Endodermal cell (in vitro differentiated cells): Measurements from ENCODE around the gene USH1G. TPM values are rescaled to one million over a fixed set of nuclear protein-coding genes. Genes with fewer than 3 reads are reported as not detected.

ENCODE experiments used
- DNase-seq: peaks from one replicate; pipeline ENCODE4 v3.0.0-alpha.2; 2017
- H3K27ac ChIP-seq: 2 replicates; pipeline ENCODE4 v1.5.1; 2013; ENCODE audit warnings: mild to moderate bottlenecking, low read depth, low read length, moderate library complexity
- H3K27me3 ChIP-seq: 2 replicates; pipeline ENCODE4 v1.6.1; 2013; ENCODE audit warnings: mild to moderate bottlenecking, low read length, moderate library complexity; ENCODE audit not compliant: insufficient read depth, control insufficient read depth, poor library complexity, severe bottlenecking
- H3K36me3 ChIP-seq: 2 replicates; pipeline ENCODE4 v1.7.0; 2013; ENCODE audit warnings: mild to moderate bottlenecking, low read length, moderate library complexity; ENCODE audit not compliant: control insufficient read depth, insufficient read depth
- H3K4me1 ChIP-seq: one replicate; pipeline ENCODE4 v1.7.0; 2013; ENCODE audit warnings: low read length; ENCODE audit not compliant: control insufficient read depth, insufficient read depth
- H3K4me3 ChIP-seq: 2 replicates; pipeline ENCODE4 v1.5.1; 2013; ENCODE audit warnings: mild to moderate bottlenecking, low read length, moderate library complexity
- H3K9ac ChIP-seq: 2 replicates; pipeline ENCODE4 v1.6.1; 2013; ENCODE audit warnings: mild to moderate bottlenecking, low read length, moderate library complexity; ENCODE audit not compliant: poor library complexity, severe bottlenecking; ENCODE audit errors: extremely low read depth
- H3K9me3 ChIP-seq: 2 replicates; pipeline ENCODE4 v1.6.1; 2013; ENCODE audit warnings: mild to moderate bottlenecking, low read length, moderate library complexity; ENCODE audit not compliant: control insufficient read depth
- H3K27ac Mint-ChIP-seq: 2 replicates; pipeline ENCODE4 v1.8.0; 2020; ENCODE audit warnings: mixed read lengths
- H3K27me3 Mint-ChIP-seq: 2 replicates; pipeline ENCODE4 v1.8.0; 2021; ENCODE audit warnings: mild to moderate bottlenecking, mixed read lengths; ENCODE audit not compliant: insufficient read depth
- H3K36me3 Mint-ChIP-seq: 2 replicates; pipeline ENCODE4 v1.8.0; 2020; ENCODE audit warnings: low read depth, mixed read lengths
- H3K4me1 Mint-ChIP-seq: 2 replicates; pipeline ENCODE4 v1.8.0; 2020; ENCODE audit warnings: mixed read lengths
- H3K4me3 Mint-ChIP-seq: 2 replicates; pipeline ENCODE4 v1.8.0; 2020; ENCODE audit warnings: mild to moderate bottlenecking, moderate library complexity, mixed read lengths
- H3K9me3 Mint-ChIP-seq: 2 replicates; pipeline ENCODE4 v1.8.0; 2020; ENCODE audit warnings: mild to moderate bottlenecking, mixed read lengths
- WGBS, 2 experiments: methylation state at CpG; one replicate each; pipeline versions ENCODE4 v1.1.5 to v1.1.7; 2013; ENCODE audit warnings: missing lambda C conversion rate in 2 of 2, mixed read lengths in 1 of 2; ENCODE audit not compliant: insufficient coverage in 1 of 2, insufficient read length in 1 of 2; 5-methylcytosine and 5-hydroxymethylcytosine counted together
- total RNA-seq, 2 donors: library from RNA; stranded (reverse); fragmentation: NEBNext Ultra II Directional in 1 of 2; extraction: Animal tissue kit (Norgen Biotek cat#: 25700) in 1 of 2; gene quantifications; 2 replicates in 1 of 2; 3 replicates in 1 of 2; pipeline ENCODE4 v1.2.1, GENCODE V29; 2021
- TF ChIP-seq, protein P1 (sequence below): fragments of 200-600 bp; sonication (generic); conservative IDR thresholded peaks from 2 replicates; pipeline ENCODE4 v1.5.0; 2021; ENCODE audit warnings: antibody characterized with exemption, mild to moderate bottlenecking

Gene USH1G
- total RNA-seq, 2 donors from 2014 or later: 0.11 to 0.13 TPM

GRCh38 chr17:74900208-74900607 is 22.8 kb downstream of the USH1G start:
- DNase-seq: no peak
- H3K4me3 ChIP-seq: no peak overlapping the region
- no peak overlapping the region for H3K9ac ChIP-seq
- H3K4me1 ChIP-seq: no peaks in the 10 kb centered on the region
- no peak overlapping the region for H3K4me3 Mint-ChIP-seq
- H3K36me3 ChIP-seq: no peaks in the 10 kb centered on the region
- H3K9me3 ChIP-seq: no peaks in the 10 kb centered on the region
- H3K9me3 Mint-ChIP-seq: no peaks in the 10 kb centered on the region
- WGBS, 2 experiments: 94% methylated on average over 6 to 8 of the region's 8 CpGs
- no peaks in the 10 kb centered on the region for H3K36me3 Mint-ChIP-seq
- H3K27me3 Mint-ChIP-seq: peaks cover 38% of the 10 kb centered on the region
- TF ChIP-seq, protein P1, sequence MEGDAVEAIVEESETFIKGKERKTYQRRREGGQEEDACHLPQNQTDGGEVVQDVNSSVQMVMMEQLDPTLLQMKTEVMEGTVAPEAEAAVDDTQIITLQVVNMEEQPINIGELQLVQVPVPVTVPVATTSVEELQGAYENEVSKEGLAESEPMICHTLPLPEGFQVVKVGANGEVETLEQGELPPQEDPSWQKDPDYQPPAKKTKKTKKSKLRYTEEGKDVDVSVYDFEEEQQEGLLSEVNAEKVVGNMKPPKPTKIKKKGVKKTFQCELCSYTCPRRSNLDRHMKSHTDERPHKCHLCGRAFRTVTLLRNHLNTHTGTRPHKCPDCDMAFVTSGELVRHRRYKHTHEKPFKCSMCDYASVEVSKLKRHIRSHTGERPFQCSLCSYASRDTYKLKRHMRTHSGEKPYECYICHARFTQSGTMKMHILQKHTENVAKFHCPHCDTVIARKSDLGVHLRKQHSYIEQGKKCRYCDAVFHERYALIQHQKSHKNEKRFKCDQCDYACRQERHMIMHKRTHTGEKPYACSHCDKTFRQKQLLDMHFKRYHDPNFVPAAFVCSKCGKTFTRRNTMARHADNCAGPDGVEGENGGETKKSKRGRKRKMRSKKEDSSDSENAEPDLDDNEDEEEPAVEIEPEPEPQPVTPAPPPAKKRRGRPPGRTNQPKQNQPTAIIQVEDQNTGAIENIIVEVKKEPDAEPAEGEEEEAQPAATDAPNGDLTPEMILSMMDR: no peak
- no peak overlapping the region for H3K27ac Mint-ChIP-seq
- no peak overlapping the region for H3K27ac ChIP-seq
- no peaks in the 10 kb centered on the region for H3K4me1 Mint-ChIP-seq
- H3K27me3 ChIP-seq: peaks cover 39% of the 10 kb centered on the region

- Mint-ChIP-seq H3K4me3 (no peak overlapping the region), H3K27me3 (peaks cover 50% of the 10 kb centered on the region), H3K27ac (no peak overlapping the region), H3K9me3 (no peaks in the 10 kb centered on the region), H3K36me3 (no peaks in the 10 kb centered on the region), H3K4me1 (peaks cover 8% of the 10 kb centered on the region)
- H3K4me3 ChIP-seq: no peak overlapping the region
- H3K36me3 ChIP-seq: no peaks in the 10 kb centered on the region
- WGBS, 2 experiments: 89 to 90% methylated on average over 5 to 11 of the region's 11 CpGs
- DNase-seq: no peak
- no peaks in the 10 kb centered on the region for H3K9me3 ChIP-seq
- no peak overlapping the region for H3K9ac ChIP-seq
- H3K27me3 ChIP-seq: peaks cover 57% of the 10 kb centered on the region
- H3K27ac ChIP-seq: no peak overlapping the region
- TF ChIP-seq, protein P1: no peak
- H3K4me1 ChIP-seq: no peaks in the 10 kb centered on the region
Observed at GRCh38 chr17:74898376-74898946, 24.6 kb downstream of the USH1G start.

- H3K36me3 ChIP-seq: no peaks in the 10 kb centered on the region
- no peak overlapping the region for H3K27ac ChIP-seq
- Mint-ChIP-seq H3K27me3 (peaks cover 57% of the 10 kb centered on the region), H3K36me3 (no peaks in the 10 kb centered on the region), H3K4me3 (peak overlapping the region; percentile 56), H3K9me3 (no peaks in the 10 kb centered on the region), H3K27ac (peak overlapping the region; percentile 78), H3K4me1 (peaks cover 8% of the 10 kb centered on the region)
- peak overlapping the region; percentile 71 for H3K4me3 ChIP-seq
- no peak overlapping the region for H3K9ac ChIP-seq
- no peaks in the 10 kb centered on the region for H3K4me1 ChIP-seq
- TF ChIP-seq, protein P1: no peak
- WGBS, 2 experiments: 50 to 54% methylated on average over 17 to 22 of the region's 22 CpGs
- peaks cover 59% of the 10 kb centered on the region for H3K27me3 ChIP-seq
- no peaks in the 10 kb centered on the region for H3K9me3 ChIP-seq
- peak; percentile 60 for DNase-seq
Observed at GRCh38 chr17:74893936-74894671, 29.0 kb downstream of the USH1G start.
